ENCODE measurements around the gene TREML2. TPM values are rescaled to one million over a fixed set of nuclear protein-coding genes. Genes with fewer than 3 reads are reported as not detected.

The TREML2 gene
- total RNA-seq, 1 experiment from 2014 or later = not detected

DNA sequence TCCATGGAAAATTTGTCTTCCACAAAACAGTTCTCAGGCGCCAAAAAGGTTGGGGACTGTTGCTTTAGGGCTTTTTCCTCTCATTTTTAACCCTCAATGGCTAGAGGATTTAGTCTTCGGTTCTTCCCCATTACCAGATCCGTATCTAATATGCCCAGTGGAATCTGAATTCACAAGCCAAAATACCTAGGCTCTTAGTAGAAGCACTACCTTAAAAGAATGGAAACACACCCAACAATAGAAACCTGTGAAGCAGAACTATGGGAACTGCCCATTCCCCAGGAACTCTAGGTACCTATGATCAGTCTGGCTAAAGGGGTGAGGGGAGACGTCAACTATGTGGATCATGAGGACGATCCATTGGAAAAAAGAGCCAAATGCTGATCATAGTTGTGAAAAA lies 30.3 kb upstream of the TREML2 start:
- TF ChIP-seq TCF7L2 (IDR thresholded peaks at IDR 0.05; ENCODE audit: borderline replicate concordance, extremely low read depth, insufficient read depth, insufficient read length) = no peak
- no peak for TF ChIP-seq CEBPB (IDR thresholded peaks at IDR 0.05; ENCODE audit: low read depth)
- no peak for TF ChIP-seq JUND (IDR thresholded peaks at IDR 0.05)
- no peak for TF ChIP-seq CBX3 (IDR thresholded peaks at IDR 0.05; ENCODE audit: low read depth)
- TF ChIP-seq EGR1 (IDR thresholded peaks at IDR 0.05; ENCODE audit: low read depth) = no peak
- RAD21 ChIA-PET (ENCODE audit: low non-redundant PET in 1 of 2, low total read pairs in 2 of 2, uncharacterized antibody in 2 of 2, unreplicated experiment in 2 of 2) = no interaction called here
- Histone ChIP-seq H3K4me2 (ENCODE audit: low read length) (no peak overlapping the region), H3K27ac (ENCODE audit: low read depth, low read length) (no peak overlapping the region), H3K79me2 (ENCODE audit: insufficient read depth, low read length) (no peaks in the 10 kb centered on the region), H3K4me1 (ENCODE audit: control insufficient read depth in 1 of 2, insufficient read depth in 2 of 2, low read length in 2 of 2) (no peaks in the 10 kb centered on the region), H3K9ac (ENCODE audit: low read length) (no peak overlapping the region), H2AFZ (ENCODE audit: low read depth, low read length, poor library complexity, severe bottlenecking) (no peak overlapping the region), H3K36me3 (ENCODE audit: control insufficient read depth in 1 of 2, insufficient read depth in 2 of 2, low read length in 2 of 2) (no peaks in the 10 kb centered on the region), H3K4me3 (replicated peaks in 1 of 2; ENCODE audit: low read depth in 1 of 2, low read length in 2 of 2) (no peak overlapping the region), H3K27me3 (ENCODE audit: insufficient read depth, low read length) (peaks cover 42% of the 10 kb centered on the region), H3K9me3 (ENCODE audit: control insufficient read depth in 1 of 2, insufficient read depth in 1 of 2, low read depth in 1 of 2, low read length in 2 of 2) (no peaks in the 10 kb centered on the region), H4K20me1 (ENCODE audit: insufficient read depth) (no peaks in the 10 kb centered on the region), H3K9me2 (ENCODE audit: insufficient read depth) (no peaks in the 10 kb centered on the region)
- no TSS peak for BruUV-seq (replicated peaks)
- DNase-seq (ENCODE audit: low read depth, low spot score) (no peak), ATAC-seq (no peak)
- CTCF ChIA-PET = no interaction called here
- POLR2A ChIA-PET = no interaction called here
- intact Hi-C loops (cut with micrococcal nuclease) = no loop called here

DNA sequence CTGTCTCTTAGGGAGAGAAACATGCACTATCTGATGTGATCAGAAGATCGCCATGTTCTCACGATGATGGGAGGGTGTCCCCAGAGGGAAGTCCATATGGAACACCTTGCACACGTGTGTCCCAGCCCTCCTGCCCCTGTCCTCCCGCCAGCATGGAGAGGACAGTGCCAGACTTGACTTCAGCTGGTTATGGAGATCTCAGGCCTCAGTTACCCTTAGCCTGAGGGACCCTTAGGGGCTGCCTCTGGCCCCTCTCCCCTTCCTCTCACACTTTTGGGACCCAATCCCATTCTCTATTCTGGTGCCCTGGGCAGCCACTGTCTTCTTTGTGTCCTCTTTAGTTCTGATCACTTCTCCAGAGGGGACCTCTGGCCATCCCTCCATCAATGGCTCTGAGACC lies 28.8 kb upstream of the TREML2 start:
- Histone ChIP-seq H3K4me3 (replicated peaks in 1 of 2; ENCODE audit: low read depth in 1 of 2, low read length in 2 of 2) (no peak overlapping the region), H3K27ac (ENCODE audit: low read depth, low read length) (no peak overlapping the region), H3K27me3 (ENCODE audit: insufficient read depth, low read length) (peaks cover 46% of the 10 kb centered on the region), H3K9ac (ENCODE audit: low read length) (no peak overlapping the region), H3K36me3 (ENCODE audit: control insufficient read depth in 1 of 2, insufficient read depth in 2 of 2, low read length in 2 of 2) (no peaks in the 10 kb centered on the region), H3K9me2 (ENCODE audit: insufficient read depth) (no peaks in the 10 kb centered on the region), H3K4me1 (ENCODE audit: control insufficient read depth in 1 of 2, insufficient read depth in 2 of 2, low read length in 2 of 2) (no peaks in the 10 kb centered on the region), H4K20me1 (ENCODE audit: insufficient read depth) (no peaks in the 10 kb centered on the region), H3K4me2 (ENCODE audit: low read length) (no peak overlapping the region), H2AFZ (ENCODE audit: low read depth, low read length, poor library complexity, severe bottlenecking) (no peak overlapping the region), H3K9me3 (ENCODE audit: control insufficient read depth in 1 of 2, insufficient read depth in 1 of 2, low read depth in 1 of 2, low read length in 2 of 2) (no peaks in the 10 kb centered on the region), H3K79me2 (ENCODE audit: insufficient read depth, low read length) (no peaks in the 10 kb centered on the region)
- ChIA-PET RAD21 (ENCODE audit: low non-redundant PET in 1 of 2, low total read pairs in 2 of 2, uncharacterized antibody in 2 of 2, unreplicated experiment in 2 of 2) (no interaction called here), CTCF (no interaction called here), POLR2A (no interaction called here)
- DNase-seq (ENCODE audit: low read depth, low spot score) (no peak), ATAC-seq (no peak)
- no TSS peak for BruUV-seq (replicated peaks)
- intact Hi-C loops (cut with micrococcal nuclease) = no loop called here
- TF ChIP-seq EZH2 (IDR thresholded peaks at IDR 0.05) (no peak), ZFX (IDR thresholded peaks at IDR 0.05) (no peak), FOSL1 (IDR thresholded peaks at IDR 0.05; ENCODE audit: low read depth) (no peak), EZH2phosphoT487 (IDR thresholded peaks at IDR 0.05; ENCODE audit: borderline replicate concordance) (no peak), JUND (IDR thresholded peaks at IDR 0.05) (no peak), TCF7L2 (IDR thresholded peaks at IDR 0.05; ENCODE audit: borderline replicate concordance, extremely low read depth, insufficient read depth, insufficient read length) (no peak), CBX3 (IDR thresholded peaks at IDR 0.05; ENCODE audit: low read depth) (no peak), POLR2AphosphoS5 (IDR thresholded peaks at IDR 0.05; ENCODE audit: low read depth, low read length) (no peak), POLR2A (IDR thresholded peaks at IDR 0.05; ENCODE audit: borderline replicate concordance, extremely low read depth, insufficient read depth, insufficient read length) (no peak), SIN3A (IDR thresholded peaks at IDR 0.05; ENCODE audit: low read depth) (no peak)
- TF ChIP-seq, protein P1, sequence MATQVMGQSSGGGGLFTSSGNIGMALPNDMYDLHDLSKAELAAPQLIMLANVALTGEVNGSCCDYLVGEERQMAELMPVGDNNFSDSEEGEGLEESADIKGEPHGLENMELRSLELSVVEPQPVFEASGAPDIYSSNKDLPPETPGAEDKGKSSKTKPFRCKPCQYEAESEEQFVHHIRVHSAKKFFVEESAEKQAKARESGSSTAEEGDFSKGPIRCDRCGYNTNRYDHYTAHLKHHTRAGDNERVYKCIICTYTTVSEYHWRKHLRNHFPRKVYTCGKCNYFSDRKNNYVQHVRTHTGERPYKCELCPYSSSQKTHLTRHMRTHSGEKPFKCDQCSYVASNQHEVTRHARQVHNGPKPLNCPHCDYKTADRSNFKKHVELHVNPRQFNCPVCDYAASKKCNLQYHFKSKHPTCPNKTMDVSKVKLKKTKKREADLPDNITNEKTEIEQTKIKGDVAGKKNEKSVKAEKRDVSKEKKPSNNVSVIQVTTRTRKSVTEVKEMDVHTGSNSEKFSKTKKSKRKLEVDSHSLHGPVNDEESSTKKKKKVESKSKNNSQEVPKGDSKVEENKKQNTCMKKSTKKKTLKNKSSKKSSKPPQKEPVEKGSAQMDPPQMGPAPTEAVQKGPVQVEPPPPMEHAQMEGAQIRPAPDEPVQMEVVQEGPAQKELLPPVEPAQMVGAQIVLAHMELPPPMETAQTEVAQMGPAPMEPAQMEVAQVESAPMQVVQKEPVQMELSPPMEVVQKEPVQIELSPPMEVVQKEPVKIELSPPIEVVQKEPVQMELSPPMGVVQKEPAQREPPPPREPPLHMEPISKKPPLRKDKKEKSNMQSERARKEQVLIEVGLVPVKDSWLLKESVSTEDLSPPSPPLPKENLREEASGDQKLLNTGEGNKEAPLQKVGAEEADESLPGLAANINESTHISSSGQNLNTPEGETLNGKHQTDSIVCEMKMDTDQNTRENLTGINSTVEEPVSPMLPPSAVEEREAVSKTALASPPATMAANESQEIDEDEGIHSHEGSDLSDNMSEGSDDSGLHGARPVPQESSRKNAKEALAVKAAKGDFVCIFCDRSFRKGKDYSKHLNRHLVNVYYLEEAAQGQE (IDR thresholded peaks at IDR 0.05; ENCODE audit: low read depth) = no peak
- TF ChIP-seq, protein P2, sequence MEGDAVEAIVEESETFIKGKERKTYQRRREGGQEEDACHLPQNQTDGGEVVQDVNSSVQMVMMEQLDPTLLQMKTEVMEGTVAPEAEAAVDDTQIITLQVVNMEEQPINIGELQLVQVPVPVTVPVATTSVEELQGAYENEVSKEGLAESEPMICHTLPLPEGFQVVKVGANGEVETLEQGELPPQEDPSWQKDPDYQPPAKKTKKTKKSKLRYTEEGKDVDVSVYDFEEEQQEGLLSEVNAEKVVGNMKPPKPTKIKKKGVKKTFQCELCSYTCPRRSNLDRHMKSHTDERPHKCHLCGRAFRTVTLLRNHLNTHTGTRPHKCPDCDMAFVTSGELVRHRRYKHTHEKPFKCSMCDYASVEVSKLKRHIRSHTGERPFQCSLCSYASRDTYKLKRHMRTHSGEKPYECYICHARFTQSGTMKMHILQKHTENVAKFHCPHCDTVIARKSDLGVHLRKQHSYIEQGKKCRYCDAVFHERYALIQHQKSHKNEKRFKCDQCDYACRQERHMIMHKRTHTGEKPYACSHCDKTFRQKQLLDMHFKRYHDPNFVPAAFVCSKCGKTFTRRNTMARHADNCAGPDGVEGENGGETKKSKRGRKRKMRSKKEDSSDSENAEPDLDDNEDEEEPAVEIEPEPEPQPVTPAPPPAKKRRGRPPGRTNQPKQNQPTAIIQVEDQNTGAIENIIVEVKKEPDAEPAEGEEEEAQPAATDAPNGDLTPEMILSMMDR (IDR thresholded peaks at IDR 0.05 in 2 of 3, conservative IDR thresholded peaks at IDR 0.05 in 1 of 3; ENCODE audit: borderline replicate concordance in 1 of 3, insufficient read depth in 1 of 3, low read depth in 2 of 3, low read length in 2 of 3) = no peak
- TF ChIP-seq, protein P3, sequence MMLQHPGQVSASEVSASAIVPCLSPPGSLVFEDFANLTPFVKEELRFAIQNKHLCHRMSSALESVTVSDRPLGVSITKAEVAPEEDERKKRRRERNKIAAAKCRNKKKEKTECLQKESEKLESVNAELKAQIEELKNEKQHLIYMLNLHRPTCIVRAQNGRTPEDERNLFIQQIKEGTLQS (IDR thresholded peaks at IDR 0.05) = no peak
